ENCODE data around the gene THSD7A. TPM values are rescaled to one million over a fixed set of nuclear protein-coding genes. Genes with fewer than 3 reads are reported as not detected.
A peak's percentile ranks its signal among the peaks of the same experiment; 100 is the strongest.

THSD7A gene
- total and polyA plus RNA-seq, 2 donors = 0.50 to 1.5 TPM

DNA sequence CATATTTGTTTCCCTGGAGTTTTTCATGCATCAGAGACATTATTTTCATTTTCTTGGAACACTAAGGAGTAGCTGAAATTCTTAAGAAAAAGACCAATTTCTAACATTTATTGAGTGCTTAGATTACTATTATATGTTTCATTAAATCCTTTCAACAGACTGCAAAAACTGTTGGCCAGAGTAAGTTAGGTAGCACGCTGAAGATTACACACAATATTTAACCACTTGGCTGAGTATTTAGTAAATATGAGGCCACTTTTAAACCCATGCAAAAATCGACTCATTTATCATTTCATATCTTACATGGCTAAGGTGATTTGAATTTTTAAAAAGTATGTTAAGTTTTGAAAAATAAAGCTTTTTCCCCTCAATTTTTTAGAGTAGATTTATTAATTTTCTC lies 358.8 kb downstream of the THSD7A start:
- H3K4me1 ChIP-seq (ENCODE audit: control insufficient read depth in 2 of 2, insufficient read depth in 2 of 2, low read length in 2 of 2) = no peaks in the 10 kb centered on the region
- no peaks in the 10 kb centered on the region for H3K9me3 ChIP-seq (ENCODE audit: control insufficient read depth in 2 of 2, insufficient read depth in 1 of 2, low read length in 1 of 2)
- WGBS = 91% methylated on average over 2 of the region's 2 CpGs
- no peak for DNase-seq (ENCODE audit: low read depth in 6 of 9, low spot score in 9 of 9)
- H3K27me3 ChIP-seq (ENCODE audit: control insufficient read depth in 2 of 2, insufficient read depth in 1 of 2, low read length in 1 of 2) = no peaks in the 10 kb centered on the region
- no peak overlapping the region for H3K4me3 ChIP-seq (ENCODE audit: low read length in 2 of 2)
- H3K36me3 ChIP-seq (ENCODE audit: control insufficient read depth in 2 of 2, insufficient read depth in 2 of 2, low read length in 1 of 2) = no peaks in the 10 kb centered on the region
- no peak overlapping the region for H3K27ac ChIP-seq (ENCODE audit: low read depth in 1 of 2, low read length in 1 of 2)

DNA sequence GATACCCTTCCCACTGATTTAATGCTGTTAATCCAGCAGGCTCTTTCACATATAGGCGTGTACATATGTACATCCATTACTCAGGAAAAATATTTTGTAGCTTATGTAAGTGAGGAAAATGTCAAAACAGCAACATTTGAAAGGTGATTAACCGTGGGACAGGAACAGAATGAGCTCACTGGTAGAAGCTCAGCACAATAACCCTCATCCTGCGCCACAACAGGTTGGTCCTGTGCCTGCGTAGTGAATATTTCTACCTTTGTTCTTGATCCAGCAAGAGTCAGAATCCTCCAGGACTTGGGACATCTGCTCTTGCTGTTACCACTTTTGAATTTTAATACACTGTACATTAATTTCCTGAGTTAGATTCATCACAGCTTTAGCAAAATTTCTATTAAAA lies 359.4 kb downstream of the THSD7A start:
- H3K27ac ChIP-seq (ENCODE audit: low read depth in 1 of 2, low read length in 1 of 2) = no peak overlapping the region
- no peak for DNase-seq (ENCODE audit: low read depth in 6 of 9, low spot score in 9 of 9)
- WGBS = 81% methylated on average over 4 of the region's 4 CpGs

DNA sequence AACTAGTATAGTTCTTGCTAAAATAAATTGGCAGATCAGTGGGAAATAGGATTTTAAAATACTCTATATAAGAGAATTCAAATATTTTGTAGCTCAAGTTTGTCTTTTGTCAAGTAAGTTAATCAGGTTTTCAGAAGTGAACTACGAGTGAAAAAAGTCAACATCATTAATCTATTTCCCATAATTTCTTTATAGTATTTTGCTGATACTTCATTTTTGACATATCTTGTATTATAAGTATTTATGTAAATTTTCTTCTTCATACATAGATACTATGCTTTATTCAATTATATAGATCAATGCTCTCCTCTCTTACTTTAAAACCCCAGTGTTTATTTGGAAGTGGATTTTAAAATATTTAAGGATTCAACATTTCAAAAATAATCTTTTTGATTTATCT lies 360.7 kb downstream of the THSD7A start:
- Histone ChIP-seq H3K4me3 (ENCODE audit: low read length in 2 of 2) (no peak overlapping the region), H3K4me1 (ENCODE audit: control insufficient read depth in 2 of 2, insufficient read depth in 2 of 2, low read length in 2 of 2) (no peaks in the 10 kb centered on the region), H3K9me3 (ENCODE audit: control insufficient read depth in 2 of 2, insufficient read depth in 1 of 2, low read length in 1 of 2) (no peaks in the 10 kb centered on the region), H3K27ac (ENCODE audit: low read depth in 1 of 2, low read length in 1 of 2) (no peak overlapping the region), H3K27me3 (ENCODE audit: control insufficient read depth in 2 of 2, insufficient read depth in 1 of 2, low read length in 1 of 2) (no peaks in the 10 kb centered on the region), H3K36me3 (ENCODE audit: control insufficient read depth in 2 of 2, insufficient read depth in 2 of 2, low read length in 1 of 2) (no peaks in the 10 kb centered on the region)
- WGBS = 93% methylated on average over 1 of the region's 1 CpG
- no peak for DNase-seq (ENCODE audit: low read depth in 6 of 9, low spot score in 9 of 9)

More for the DNA sequence above, 359.4 kb downstream of the THSD7A start:
- no peaks in the 10 kb centered on the region for H3K4me1 ChIP-seq (ENCODE audit: control insufficient read depth in 2 of 2, insufficient read depth in 2 of 2, low read length in 2 of 2)
- H3K27me3 ChIP-seq (ENCODE audit: control insufficient read depth in 2 of 2, insufficient read depth in 1 of 2, low read length in 1 of 2) = no peaks in the 10 kb centered on the region
- H3K36me3 ChIP-seq (ENCODE audit: control insufficient read depth in 2 of 2, insufficient read depth in 2 of 2, low read length in 1 of 2) = no peaks in the 10 kb centered on the region
- no peak overlapping the region for H3K4me3 ChIP-seq (ENCODE audit: low read length in 2 of 2)
- H3K9me3 ChIP-seq (ENCODE audit: control insufficient read depth in 2 of 2, insufficient read depth in 1 of 2, low read length in 1 of 2) = no peaks in the 10 kb centered on the region

DNA sequence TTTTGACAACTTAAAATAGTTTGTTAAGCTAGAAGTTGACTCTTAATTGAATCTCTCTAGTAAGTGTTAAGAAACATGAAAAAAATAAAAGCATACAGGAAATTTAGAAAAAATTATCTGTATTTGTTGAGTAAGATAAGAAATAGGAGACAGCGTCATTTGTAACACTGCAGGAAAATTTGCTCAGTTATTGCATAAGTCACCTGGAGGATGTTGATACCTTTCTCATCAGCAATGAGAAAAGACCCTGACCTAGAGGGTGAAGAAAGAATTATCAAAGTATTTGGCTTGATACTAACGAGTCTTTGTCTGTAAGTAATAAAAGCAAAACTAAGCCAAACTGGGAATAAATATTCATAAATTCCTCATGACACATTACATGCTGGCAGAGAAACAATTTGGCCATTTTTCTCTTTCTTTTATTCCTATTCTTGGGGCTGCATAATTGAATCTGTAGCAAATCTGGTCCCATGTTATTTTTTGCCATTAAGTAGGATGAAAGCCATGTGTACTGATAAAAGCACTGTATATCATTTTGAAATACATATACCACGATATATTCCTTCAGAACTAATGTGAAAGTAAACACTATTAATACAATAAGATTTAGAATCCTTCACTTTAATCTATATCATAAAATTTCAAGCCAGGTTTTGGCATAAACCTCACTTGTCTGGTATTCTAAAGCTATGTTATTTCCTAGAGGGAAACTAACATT lies 362.8 kb downstream of the THSD7A start:
- 86% methylated on average over 3 of the region's 3 CpGs for WGBS
- H3K36me3 ChIP-seq (ENCODE audit: control insufficient read depth in 2 of 2, insufficient read depth in 2 of 2, low read length in 1 of 2) = no peaks in the 10 kb centered on the region
- H3K9me3 ChIP-seq (ENCODE audit: control insufficient read depth in 2 of 2, insufficient read depth in 1 of 2, low read length in 1 of 2) = no peaks in the 10 kb centered on the region
- no peak overlapping the region for H3K4me3 ChIP-seq (ENCODE audit: low read length in 2 of 2)
- no peak for DNase-seq (ENCODE audit: low read depth in 6 of 9, low spot score in 9 of 9)
- H3K27ac ChIP-seq (ENCODE audit: low read depth in 1 of 2, low read length in 1 of 2) = no peak overlapping the region
- H3K27me3 ChIP-seq (ENCODE audit: control insufficient read depth in 2 of 2, insufficient read depth in 1 of 2, low read length in 1 of 2) = no peaks in the 10 kb centered on the region
- H3K4me1 ChIP-seq (ENCODE audit: control insufficient read depth in 2 of 2, insufficient read depth in 2 of 2, low read length in 2 of 2) = no peaks in the 10 kb centered on the region

DNA sequence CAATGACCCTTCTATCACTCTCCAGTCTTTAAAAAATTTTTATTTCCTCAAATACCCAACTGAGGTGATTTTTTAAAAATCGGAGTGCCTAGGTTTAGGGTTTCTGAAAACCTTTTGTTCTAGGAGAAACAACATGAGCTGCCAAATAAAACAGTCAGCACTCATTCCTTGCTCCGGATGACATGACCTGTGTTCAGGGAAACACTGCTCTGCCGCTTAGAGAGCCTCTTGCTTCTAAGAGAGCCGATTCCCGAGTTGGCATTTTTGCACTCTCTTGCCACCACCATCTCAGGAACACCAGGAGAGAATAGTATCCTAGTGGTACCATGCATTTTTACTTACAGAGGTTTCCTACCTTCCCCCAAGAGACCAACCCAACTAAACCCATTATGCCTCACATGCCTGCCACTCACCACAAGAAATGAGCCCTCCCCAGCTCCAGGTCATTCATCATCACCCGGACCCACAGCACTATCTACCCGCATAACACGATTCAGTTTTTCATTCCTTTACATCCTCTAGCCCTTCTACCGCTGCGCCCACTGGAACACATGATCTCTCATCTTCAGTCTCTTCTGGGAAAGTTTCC lies 365.4 kb downstream of the THSD7A start:
- 96% methylated on average over 10 of the region's 10 CpGs for WGBS
- H3K4me3 ChIP-seq (ENCODE audit: low read length in 2 of 2) = no peak overlapping the region

DNA sequence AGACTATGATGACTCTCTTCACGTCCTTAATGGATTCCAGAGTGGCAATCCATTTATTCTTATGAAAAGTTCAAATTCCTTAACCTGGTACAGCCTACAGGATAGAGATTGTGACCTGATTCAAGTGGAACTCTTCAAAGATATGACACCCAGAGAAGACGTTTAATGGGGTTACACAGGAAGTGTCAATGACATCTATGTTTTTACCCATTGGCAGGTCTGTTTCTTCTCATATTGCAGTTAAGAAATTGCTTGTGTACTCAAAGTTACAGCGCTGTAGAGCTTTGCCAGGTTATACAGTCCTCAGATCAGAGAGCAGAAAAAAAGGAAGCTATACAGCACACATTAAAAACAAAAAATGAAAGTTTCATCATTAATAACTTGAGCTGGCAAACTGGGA lies 367.4 kb downstream of the THSD7A start:
- DNase-seq (ENCODE audit: low read depth in 6 of 9, low spot score in 9 of 9) = no peak
- Histone ChIP-seq H3K4me1 (ENCODE audit: control insufficient read depth in 2 of 2, insufficient read depth in 2 of 2, low read length in 2 of 2) (no peaks in the 10 kb centered on the region), H3K4me3 (ENCODE audit: low read length in 2 of 2) (no peak overlapping the region), H3K36me3 (ENCODE audit: control insufficient read depth in 2 of 2, insufficient read depth in 2 of 2, low read length in 1 of 2) (no peaks in the 10 kb centered on the region), H3K9me3 (ENCODE audit: control insufficient read depth in 2 of 2, insufficient read depth in 1 of 2, low read length in 1 of 2) (no peaks in the 10 kb centered on the region), H3K27ac (ENCODE audit: low read depth in 1 of 2, low read length in 1 of 2) (no peak overlapping the region), H3K27me3 (ENCODE audit: control insufficient read depth in 2 of 2, insufficient read depth in 1 of 2, low read length in 1 of 2) (no peaks in the 10 kb centered on the region)
- 84% methylated on average over 3 of the region's 3 CpGs for WGBS

More for the DNA sequence above, 365.4 kb downstream of the THSD7A start:
- no peaks in the 10 kb centered on the region for H3K4me1 ChIP-seq (ENCODE audit: control insufficient read depth in 2 of 2, insufficient read depth in 2 of 2, low read length in 2 of 2)
- no peak overlapping the region for H3K27ac ChIP-seq (ENCODE audit: low read depth in 1 of 2, low read length in 1 of 2)
- H3K9me3 ChIP-seq (ENCODE audit: control insufficient read depth in 2 of 2, insufficient read depth in 1 of 2, low read length in 1 of 2) = no peaks in the 10 kb centered on the region
- no peaks in the 10 kb centered on the region for H3K27me3 ChIP-seq (ENCODE audit: control insufficient read depth in 2 of 2, insufficient read depth in 1 of 2, low read length in 1 of 2)
- no peaks in the 10 kb centered on the region for H3K36me3 ChIP-seq (ENCODE audit: control insufficient read depth in 2 of 2, insufficient read depth in 2 of 2, low read length in 1 of 2)
- DNase-seq (ENCODE audit: low read depth in 6 of 9, low spot score in 9 of 9) = no peak

DNA sequence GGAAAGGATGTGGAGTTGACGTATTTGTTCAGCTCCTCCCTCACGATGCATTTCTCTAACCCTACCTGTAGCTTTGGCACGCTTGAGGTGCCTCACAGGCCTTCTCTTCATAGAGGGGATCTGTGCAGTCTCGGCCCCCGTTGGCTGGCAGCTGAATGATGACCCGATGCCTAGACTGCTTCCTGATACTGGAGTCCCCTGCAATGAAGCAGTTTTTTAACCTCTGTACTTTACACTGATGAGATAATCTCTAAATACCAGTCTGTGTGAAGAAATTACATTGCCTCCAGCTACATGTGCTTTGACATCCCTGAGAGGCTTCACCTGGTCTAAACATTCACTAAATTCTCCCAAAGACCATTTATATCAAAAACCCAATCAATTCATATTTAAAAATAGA lies 370.1 kb downstream of the THSD7A start:
- WGBS = 97% methylated on average over 6 of the region's 6 CpGs
- DNase-seq (ENCODE audit: low read depth in 6 of 9, low spot score in 9 of 9) = no peak
- no peaks in the 10 kb centered on the region for H3K27me3 ChIP-seq (ENCODE audit: control insufficient read depth in 2 of 2, insufficient read depth in 1 of 2, low read length in 1 of 2)

DNA sequence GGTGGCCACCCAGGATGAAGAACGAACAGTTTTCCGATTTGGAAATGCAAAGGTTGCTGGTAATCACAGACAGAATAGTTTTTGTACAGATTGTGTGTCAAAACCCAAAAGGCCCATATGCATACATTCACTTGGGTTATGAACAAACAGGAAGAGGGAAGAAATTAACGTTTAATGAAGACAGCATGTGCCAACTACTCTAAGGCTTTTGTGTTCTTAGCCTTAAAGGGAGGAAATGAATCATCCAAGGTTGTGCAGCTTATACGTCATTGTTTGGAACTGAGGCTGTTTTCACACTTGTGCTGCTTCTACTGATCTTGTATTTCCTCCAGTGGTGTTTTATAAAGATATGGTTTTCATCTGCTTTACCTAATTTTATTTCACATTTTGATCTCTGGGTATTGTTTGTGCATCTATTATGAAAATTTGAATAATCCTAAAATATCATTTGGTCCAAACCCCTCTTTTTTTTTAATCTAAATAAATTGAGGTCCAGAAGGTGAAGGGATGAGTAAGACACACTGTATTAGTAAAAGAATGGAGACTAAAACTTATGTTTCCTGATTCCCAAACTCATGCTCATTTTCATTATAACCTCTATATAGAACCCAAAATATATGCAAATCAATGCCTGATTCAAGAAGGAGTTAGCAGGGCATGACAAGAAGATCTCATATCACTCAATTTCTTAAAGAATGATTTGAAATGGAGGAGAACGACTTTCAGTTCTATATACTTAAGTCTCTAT lies 373.1 kb downstream of the THSD7A start:
- Histone ChIP-seq H3K27ac (ENCODE audit: low read depth in 1 of 2, low read length in 1 of 2) (peak overlapping the region in 1 of 2 donors; percentile 44), H3K9me3 (ENCODE audit: control insufficient read depth in 2 of 2, insufficient read depth in 1 of 2, low read length in 1 of 2) (no peaks in the 10 kb centered on the region), H3K4me1 (ENCODE audit: control insufficient read depth in 2 of 2, insufficient read depth in 2 of 2, low read length in 2 of 2) (no peaks in the 10 kb centered on the region), H3K36me3 (ENCODE audit: control insufficient read depth in 2 of 2, insufficient read depth in 2 of 2, low read length in 1 of 2) (no peaks in the 10 kb centered on the region), H3K27me3 (ENCODE audit: control insufficient read depth in 2 of 2, insufficient read depth in 1 of 2, low read length in 1 of 2) (no peaks in the 10 kb centered on the region), H3K4me3 (ENCODE audit: low read length in 2 of 2) (no peak overlapping the region)
- DNase-seq (ENCODE audit: low read depth in 6 of 9, low spot score in 9 of 9) = peak in 8 of 9 donors; percentile 1 to 47 (median 8)
- WGBS = 74% methylated on average over 5 of the region's 5 CpGs

More for the DNA sequence above, 370.1 kb downstream of the THSD7A start:
- H3K4me1 ChIP-seq (ENCODE audit: control insufficient read depth in 2 of 2, insufficient read depth in 2 of 2, low read length in 2 of 2) = no peaks in the 10 kb centered on the region
- H3K9me3 ChIP-seq (ENCODE audit: control insufficient read depth in 2 of 2, insufficient read depth in 1 of 2, low read length in 1 of 2) = no peaks in the 10 kb centered on the region
- H3K4me3 ChIP-seq (ENCODE audit: low read length in 2 of 2) = no peak overlapping the region
- no peak overlapping the region for H3K27ac ChIP-seq (ENCODE audit: low read depth in 1 of 2, low read length in 1 of 2)
- no peaks in the 10 kb centered on the region for H3K36me3 ChIP-seq (ENCODE audit: control insufficient read depth in 2 of 2, insufficient read depth in 2 of 2, low read length in 1 of 2)

DNA sequence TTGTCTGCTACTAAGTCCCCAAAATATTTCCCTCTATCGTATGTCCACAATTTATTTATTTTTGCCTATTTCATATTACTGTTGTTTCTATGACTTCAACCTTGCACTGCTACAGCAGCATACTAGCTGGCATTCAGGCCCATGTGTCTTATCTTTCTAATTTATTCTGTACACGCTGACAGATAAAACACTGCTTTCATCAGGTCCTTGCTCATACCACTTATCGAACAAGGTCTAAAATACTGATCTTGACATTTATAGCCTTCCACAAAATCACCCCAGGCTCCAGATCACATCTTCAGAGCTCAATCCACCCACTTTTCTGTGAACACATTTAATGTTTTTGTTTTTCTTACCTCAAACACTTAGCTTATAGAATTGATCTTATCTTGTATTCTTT lies 374.6 kb downstream of the THSD7A start:
- no peak overlapping the region for H3K4me3 ChIP-seq (ENCODE audit: low read length in 2 of 2)
- H3K9me3 ChIP-seq (ENCODE audit: control insufficient read depth in 2 of 2, insufficient read depth in 1 of 2, low read length in 1 of 2) = no peaks in the 10 kb centered on the region
- no peaks in the 10 kb centered on the region for H3K4me1 ChIP-seq (ENCODE audit: control insufficient read depth in 2 of 2, insufficient read depth in 2 of 2, low read length in 2 of 2)
- H3K27me3 ChIP-seq (ENCODE audit: control insufficient read depth in 2 of 2, insufficient read depth in 1 of 2, low read length in 1 of 2) = no peaks in the 10 kb centered on the region
- H3K27ac ChIP-seq (ENCODE audit: low read depth in 1 of 2, low read length in 1 of 2) = no peak overlapping the region
- no peak for DNase-seq (ENCODE audit: low read depth in 6 of 9, low spot score in 9 of 9)
- 97% methylated on average over 3 of the region's 3 CpGs for WGBS
- no peaks in the 10 kb centered on the region for H3K36me3 ChIP-seq (ENCODE audit: control insufficient read depth in 2 of 2, insufficient read depth in 2 of 2, low read length in 1 of 2)
